HS-27A (cell line): ENCODE measurements around the gene AREG.

ENCODE experiments used
- DNase-seq: peaks from one replicate; pipeline ENCODE4 v3.0.0-alpha.2; 2012; ENCODE audit warnings: low read depth, missing footprints

The AREG gene

DNA sequence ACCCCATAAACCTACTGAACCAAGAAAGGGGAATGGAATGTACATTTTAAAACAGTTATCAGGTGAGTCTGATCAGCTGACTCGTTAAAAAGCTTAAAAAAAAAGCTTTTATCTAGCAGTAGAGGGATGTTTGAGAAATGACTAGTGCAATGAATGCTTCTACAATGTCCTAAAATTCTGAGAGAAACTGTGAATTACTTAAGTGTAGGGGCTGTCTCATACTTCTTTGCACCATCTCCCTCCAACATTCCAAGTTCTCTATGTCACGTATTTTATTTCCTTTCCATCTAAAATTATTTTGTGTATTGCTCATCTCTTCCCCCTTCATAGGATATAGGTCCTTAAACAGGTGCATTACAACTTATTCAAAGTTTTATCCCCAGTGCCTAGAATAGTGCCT is 11.9 kb upstream of the AREG start:
- no peak for DNase-seq

- DNase-seq = no peak
These were observed 11.3 kb upstream of the AREG start for GRCh38 chr4:74433541-74434172.

- DNase-seq = no peak
These were observed 9.6 kb upstream of the AREG start for GRCh38 chr4:74435296-74435695.

- DNase-seq = no peak
These were observed 7.1 kb upstream of the AREG start for GRCh38 chr4:74437866-74438265.

GRCh38 chr4:74438661-74439060 is 6.3 kb upstream of the AREG start:
- DNase-seq = no peak

- no peak for DNase-seq
These were observed 5.0 kb upstream of the AREG start for GRCh38 chr4:74439952-74440351.

GRCh38 chr4:74440356-74440755 is 4.6 kb upstream of the AREG start:
- no peak for DNase-seq

- DNase-seq = no peak
These were observed 3.2 kb upstream of the AREG start for GRCh38 chr4:74441744-74442143.

GRCh38 chr4:74446193-74446868 is 1.4 kb downstream of the AREG start:
- DNase-seq = no peak

DNA sequence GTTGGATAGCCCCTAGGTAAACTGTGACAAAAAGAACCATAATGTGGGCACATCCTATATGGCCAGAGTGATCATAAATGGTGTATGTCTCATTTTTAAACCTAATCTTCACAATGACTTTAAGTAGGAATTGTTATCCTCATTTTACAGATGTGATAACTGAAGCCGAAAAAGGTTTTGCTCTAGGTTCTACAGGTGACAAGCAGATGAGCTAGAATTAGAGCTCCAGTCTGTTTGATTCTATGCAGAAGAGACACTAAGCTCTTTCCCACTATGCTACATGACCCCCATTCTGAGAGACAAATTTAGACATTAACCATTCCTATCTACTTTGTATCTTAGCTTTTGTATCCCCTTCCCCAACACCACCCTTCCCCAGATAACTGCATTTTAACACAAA is 2.0 kb downstream of the AREG start:
- no peak for DNase-seq

GRCh38 chr4:74447636-74448233 is 2.8 kb downstream of the AREG start:
- DNase-seq = no peak

DNA sequence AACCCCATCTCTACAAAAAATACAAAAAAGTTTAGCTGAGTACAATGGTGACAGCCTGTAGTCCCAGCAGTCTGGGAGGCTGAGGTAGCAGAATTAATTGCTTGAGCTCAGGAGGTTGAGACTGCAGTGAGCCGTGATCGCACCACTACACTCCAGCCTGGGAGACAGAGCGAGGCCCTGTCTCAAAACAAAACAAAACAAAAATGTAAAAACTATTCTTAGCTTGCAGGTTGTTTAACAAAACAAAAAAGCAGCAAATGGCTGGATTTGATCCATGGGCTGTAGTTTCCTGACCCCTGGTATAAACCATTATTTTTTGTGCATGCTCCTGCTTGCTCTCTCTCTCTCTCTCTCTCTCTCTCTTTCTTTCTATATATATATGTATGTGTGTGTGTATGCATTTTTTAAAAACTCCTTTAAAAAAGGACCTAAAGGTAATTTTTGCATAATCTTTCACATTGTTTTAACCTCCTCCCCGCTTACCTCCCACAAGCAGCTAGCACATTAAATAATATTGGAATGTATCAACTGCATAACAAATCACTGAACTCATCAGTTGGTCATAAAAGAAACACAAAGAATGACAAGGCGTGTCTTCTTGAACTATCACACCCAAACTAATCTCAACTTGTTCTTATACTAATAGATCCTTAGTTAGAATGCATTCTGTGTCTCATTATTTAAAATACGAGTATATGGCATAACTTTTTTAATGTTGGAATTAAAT is 4.8 kb downstream of the AREG start:
- no peak for DNase-seq

DNA sequence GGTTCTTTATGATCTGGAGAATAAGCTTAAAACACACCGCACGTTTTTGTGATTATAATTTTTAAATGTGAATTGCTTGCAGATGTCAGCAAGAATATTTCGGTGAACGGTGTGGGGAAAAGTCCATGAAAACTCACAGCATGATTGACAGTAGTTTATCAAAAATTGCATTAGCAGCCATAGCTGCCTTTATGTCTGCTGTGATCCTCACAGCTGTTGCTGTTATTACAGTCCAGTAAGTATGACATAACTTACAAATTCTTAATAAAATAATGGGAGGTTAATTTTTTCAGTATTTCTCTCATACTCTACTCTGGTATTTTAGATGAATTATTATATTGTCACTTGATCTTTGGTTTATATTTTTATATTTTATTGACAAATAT is 5.4 kb downstream of the AREG start:
- no peak for DNase-seq

DNA sequence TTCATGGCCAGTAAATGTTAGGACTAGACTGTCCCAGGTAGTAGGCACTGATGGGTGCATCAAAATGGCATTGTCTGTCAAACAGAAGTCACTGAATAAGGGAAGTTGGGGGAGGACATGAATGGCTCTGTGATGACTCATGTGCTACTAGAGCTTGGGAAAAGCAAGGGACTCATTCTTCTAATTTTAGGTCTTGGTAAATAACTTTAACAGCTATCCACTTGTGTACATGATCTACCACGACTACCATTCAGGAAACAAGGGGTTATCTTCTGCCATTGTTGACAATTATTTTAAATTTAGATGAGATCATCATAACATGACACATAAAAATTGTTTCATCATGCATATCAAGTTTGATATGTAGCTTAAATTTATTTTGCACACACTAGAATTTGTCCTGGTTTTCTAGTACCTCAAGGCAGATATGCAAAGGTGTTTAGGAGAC is 6.3 kb downstream of the AREG start:
- no peak for DNase-seq

- DNase-seq = no peak
These were observed 8.2 kb downstream of the AREG start for GRCh38 chr4:74453037-74453635.

DNA sequence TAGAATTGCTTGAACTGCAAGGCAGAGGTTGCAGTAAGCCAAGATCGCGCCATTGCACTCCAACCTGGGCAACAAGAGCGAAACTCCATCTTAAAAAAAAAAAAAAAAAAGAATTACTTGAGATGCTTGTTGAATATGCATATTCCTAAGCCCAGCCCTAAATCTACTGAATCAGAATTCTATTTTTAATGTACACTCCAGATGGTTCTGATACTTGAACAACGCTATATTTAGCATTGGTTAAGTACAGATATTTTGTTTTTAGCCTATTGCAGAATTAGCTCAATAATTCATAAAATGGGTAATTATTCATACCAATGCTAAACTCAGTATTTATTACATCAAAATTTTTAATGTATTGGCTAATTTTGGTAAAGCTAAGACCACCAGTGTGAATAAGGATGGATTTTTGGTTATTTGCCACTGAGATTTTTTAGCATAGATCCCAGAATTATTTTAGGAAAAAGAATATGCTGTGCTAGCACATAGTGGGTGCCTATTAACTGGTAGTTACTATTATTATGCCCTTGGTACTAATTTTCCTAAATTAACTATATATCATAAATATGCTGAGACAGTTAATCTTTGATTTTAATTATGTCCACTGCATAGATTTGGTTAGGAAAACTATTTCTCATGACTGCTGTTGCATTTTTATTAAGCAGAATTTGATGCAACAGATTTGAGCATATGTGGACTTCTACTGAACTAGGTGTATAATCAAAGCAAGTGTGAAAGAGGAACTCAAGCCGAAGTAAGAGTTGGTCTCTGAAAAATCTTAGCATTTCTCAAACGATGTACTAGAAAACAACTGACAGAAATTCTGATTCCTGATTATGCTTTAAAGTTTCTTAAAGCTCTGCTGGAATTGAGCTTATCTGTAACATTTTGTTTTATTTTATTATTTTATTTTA is 9.2 kb downstream of the AREG start:
- no peak for DNase-seq

DNA sequence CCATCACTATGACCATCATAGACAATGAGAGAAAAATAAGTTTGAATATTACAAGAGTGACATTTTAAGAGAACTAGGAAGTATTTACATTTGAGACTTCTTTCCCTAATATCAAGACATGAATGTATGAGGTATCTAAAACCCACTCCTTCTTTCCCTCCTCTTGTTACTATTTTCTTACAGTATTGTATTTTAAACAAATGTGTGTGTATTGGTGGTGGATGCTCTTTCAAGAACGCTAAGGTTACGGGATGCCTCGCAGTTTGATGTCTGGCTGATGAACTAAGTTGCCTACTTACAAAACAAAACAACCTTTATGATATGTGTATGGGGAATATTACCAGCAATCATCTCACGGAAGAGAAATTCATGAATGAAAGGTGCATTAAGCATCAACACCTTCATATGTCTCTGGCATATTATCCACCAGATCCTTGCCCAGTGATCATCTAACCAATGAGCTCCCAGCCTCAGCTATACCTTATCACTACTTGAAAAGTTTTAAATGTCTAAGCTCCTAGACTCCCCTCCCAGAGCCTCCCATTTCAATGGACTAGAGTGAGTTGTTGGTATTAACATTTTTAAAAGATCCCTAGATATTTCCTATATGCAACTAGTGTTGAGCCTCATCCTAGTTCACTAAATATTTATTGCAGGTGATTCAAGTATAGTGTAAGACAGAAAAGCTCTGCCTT is 10.6 kb downstream of the AREG start:
- no peak for DNase-seq

DNA sequence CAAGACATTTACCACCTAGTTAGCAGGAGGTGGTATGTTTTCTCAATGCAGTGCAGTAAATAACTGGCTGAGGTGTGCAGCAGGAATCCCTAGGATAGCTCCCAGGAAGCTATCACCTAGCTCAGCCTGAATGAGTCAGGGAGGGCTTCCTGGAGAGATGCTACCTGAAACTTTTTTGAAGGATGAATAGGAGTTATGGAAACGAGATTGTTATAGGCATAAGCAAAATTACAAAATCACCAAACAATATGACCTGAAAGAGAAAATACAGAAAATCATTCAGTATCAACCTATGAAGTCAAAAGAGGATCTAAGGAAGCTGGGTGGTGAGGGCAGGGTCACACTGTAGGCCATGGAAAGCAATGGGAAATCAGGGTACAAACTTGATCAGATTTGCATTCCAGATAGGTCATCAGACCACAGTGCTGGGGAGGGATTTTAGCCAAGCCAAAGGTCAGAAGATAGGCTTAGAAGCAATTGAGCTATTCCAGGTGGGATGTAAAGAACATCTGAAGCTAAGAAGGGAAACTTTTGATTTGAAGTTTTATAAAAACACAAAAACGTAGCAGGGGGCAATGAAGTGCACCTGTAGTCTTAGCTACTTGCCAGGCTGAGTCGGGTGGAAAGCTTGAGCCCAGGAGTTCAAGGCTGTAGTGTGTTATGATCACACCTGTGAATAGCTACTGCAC is 11.3 kb downstream of the AREG start:
- DNase-seq = no peak

DNA sequence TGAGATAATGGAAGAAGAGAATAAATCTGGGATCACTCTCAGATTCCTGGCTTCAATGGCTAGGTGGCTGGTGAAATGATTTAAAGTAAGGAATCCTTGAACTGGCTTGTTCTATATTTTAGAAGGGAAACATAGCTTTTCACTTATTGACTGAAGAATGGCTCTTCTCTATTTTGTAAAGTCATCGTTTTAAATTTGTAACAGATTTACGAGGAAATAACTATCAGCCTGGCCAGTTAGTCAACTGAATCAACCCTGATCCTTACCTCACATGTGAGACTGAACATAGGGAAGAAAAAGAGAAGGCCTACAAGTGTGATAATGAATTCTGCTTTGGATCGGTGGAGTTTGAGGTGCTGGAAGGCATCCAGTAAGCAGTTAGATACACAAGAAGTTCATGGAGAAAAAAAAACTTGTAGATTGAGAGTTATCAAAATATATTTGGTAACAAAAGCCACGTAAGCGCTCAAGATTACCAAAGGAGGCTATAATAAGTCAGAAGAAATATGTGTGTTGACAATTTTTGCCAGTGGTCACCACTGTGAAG is 12.0 kb downstream of the AREG start:
- no peak for DNase-seq

DNA sequence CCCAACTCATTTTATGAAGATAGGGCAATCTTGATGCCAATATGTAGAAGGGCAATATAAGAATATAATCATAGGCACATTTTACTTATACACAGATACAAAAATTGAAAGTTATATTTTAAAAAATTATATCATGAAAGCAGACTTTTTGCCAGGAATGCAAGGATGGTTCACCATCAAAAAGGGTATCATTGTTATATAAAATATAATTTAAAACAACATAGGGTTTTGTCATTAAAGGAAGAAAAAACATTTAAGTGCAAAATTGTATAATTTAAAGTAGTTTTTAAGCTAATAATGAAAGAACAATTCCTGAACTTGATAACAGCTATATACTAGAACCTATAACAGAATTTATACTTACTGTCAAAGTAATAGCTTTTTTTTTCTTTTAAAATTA is 15.9 kb downstream of the AREG start:
- no peak for DNase-seq
